BJ (cell line): ENCODE measurements around the gene RPS4Y2. TPM values are rescaled to one million over a fixed set of nuclear protein-coding genes. Genes with fewer than 3 reads are reported as not detected.

Source experiments
- CTCF ChIA-PET: fragments of 350-600 bp; formaldehyde crosslinking; extraction: SDS; loops from one replicate; lab custom pipeline; 2021; ENCODE audit warnings: antibody characterized with exemption, inconsistent platforms; lab: Yijun Ruan, JAX
- POLR2A ChIA-PET: fragments of 300-600 bp; sonication (Branson Sonifier 250); formaldehyde crosslinking; extraction: SDS; loops from one replicate; lab custom pipeline; 2021; ENCODE audit warnings: antibody characterized with exemption; lab: Charles Lee
- DNase-seq: peaks from one replicate; pipeline ENCODE4 v3.0.0-alpha.2; 2011; ENCODE audit warnings: low read depth
- H3K27me3 ChIP-seq: 2 replicates; pipeline ENCODE4 v1.6.0; 2011; ENCODE audit warnings: low read length; ENCODE audit not compliant: control insufficient read depth, insufficient read depth
- H3K36me3 ChIP-seq: 2 replicates; pipeline ENCODE4 v1.5.1; 2011; ENCODE audit warnings: low read length; ENCODE audit not compliant: control insufficient read depth, insufficient read depth
- H3K4me3 ChIP-seq: 2 replicates; pipeline ENCODE4 v1.5.1; 2011; ENCODE audit warnings: low read depth, mild to moderate bottlenecking, control low read depth, low read length
- CTCF ChIP-seq: IDR thresholded peaks from 2 replicates; pipeline ENCODE4 v1.5.1; 2011; ENCODE audit warnings: low read depth, mild to moderate bottlenecking, control low read depth, inconsistent platforms, low read length, moderate library complexity; ENCODE audit not compliant: insufficient read depth
- polyA minus RNA-seq: library from RNA; depleted of rRNA, polyadenylated mRNA; stranded (reverse); fragments of >200 nt; gene quantifications from 2 replicates; pipeline ENCODE4 v1.2.3, GENCODE V29; 2011; rRNA and poly(A)+ RNA removed
- polyA plus RNA-seq: library from polyadenylated mRNA; depleted of rRNA; stranded (reverse); fragments of >200 nt; gene quantifications from 2 replicates; pipeline ENCODE4 v1.2.3, GENCODE V29; 2011; rRNA removed

The RPS4Y2 gene
- polyA plus RNA-seq (not detected in 2 replicates), polyA minus RNA-seq (not detected in 2 replicates)

- no peak for TF ChIP-seq CTCF
- no peaks in the 10 kb centered on the region for H3K27me3 ChIP-seq
- H3K4me3 ChIP-seq, result no peak within 1 kb of the TSS
- no peak for DNase-seq
- ChIA-PET POLR2A (no interaction called here), CTCF (no interaction called here)
- H3K36me3 ChIP-seq, result no peaks in the 10 kb centered on the region
Observed at GRCh38 chrY:20755808-20756207, at the start of gene RPS4Y2. RPS4Y2 (plus strand) TSS chrY:20756108; CDS start chrY:20756164, 56 bp downstream.

- Histone ChIP-seq H3K36me3 (no peaks in the 10 kb centered on the region), H3K27me3 (no peaks in the 10 kb centered on the region), H3K4me3 (no peak overlapping the region)
- TF ChIP-seq CTCF, result no peak
- ChIA-PET POLR2A (no interaction called here), CTCF (no interaction called here)
- DNase-seq, result no peak
Observed at GRCh38 chrY:20714391-20714790, 41.5 kb upstream of the RPS4Y2 start.

GRCh38 chrY:20726184-20726907 is 29.6 kb upstream of the RPS4Y2 start:
- no peak for TF ChIP-seq CTCF
- Histone ChIP-seq H3K36me3 (no peaks in the 10 kb centered on the region), H3K27me3 (no peaks in the 10 kb centered on the region), H3K4me3 (no peak overlapping the region)
- ChIA-PET POLR2A (no interaction called here), CTCF (no interaction called here)
- DNase-seq, result no peak

- no peak for TF ChIP-seq CTCF
- ChIA-PET CTCF (no interaction called here), POLR2A (no interaction called here)
- Histone ChIP-seq H3K27me3 (no peaks in the 10 kb centered on the region), H3K36me3 (no peaks in the 10 kb centered on the region), H3K4me3 (no peak overlapping the region)
- DNase-seq, result no peak
Observed at GRCh38 chrY:20735200-20735599, 20.7 kb upstream of the RPS4Y2 start.

GRCh38 chrY:20739806-20740205 is 16.1 kb upstream of the RPS4Y2 start:
- H3K27me3 ChIP-seq, result no peaks in the 10 kb centered on the region
- ChIA-PET CTCF (no interaction called here), POLR2A (no interaction called here)
- H3K4me3 ChIP-seq, result no peak overlapping the region
- H3K36me3 ChIP-seq, result no peaks in the 10 kb centered on the region
- no peak for TF ChIP-seq CTCF
- no peak for DNase-seq
